ENCODE data around the gene PASK. TPM values are rescaled to one million over a fixed set of nuclear protein-coding genes. Genes with fewer than 3 reads are reported as not detected.

The PASK gene
- total and polyA plus RNA-seq, 7 experiments from 2014 or later, result 15.0 to 160 (median 78.3) TPM

DNA sequence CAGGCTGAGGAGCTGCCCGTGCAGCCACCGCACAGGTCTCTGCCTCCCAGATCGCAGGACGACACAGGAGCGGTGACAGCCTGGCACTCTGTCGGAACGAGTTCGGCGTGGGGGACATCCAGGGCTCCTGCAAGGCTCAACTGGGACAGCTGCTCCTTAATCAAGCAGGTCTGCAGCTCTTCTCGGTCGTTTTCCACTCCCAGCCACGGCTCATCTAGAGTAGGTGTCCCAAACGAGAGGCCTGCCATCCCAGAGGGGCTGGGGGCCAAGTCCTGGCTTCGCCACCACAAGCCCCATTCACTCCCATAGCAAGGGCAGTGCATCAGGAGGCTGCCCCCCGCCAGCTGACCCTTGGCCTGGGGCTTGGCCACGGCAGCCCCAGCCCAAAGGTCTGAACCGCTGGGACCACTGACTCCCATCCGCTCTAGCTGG lies 22.5 kb downstream of the PASK start:
- Mint-ChIP-seq H3K4me3 (no peak overlapping the region), H3K36me3 (peaks cover 0 to 28% (median 8%) of the 10 kb centered on the region in 5 donors), H3K27me3 (no peaks in the 10 kb centered on the region), H3K4me1 (peaks cover 0 to 37% (median 11%) of the 10 kb centered on the region in 7 donors), H3K9me3 (no peaks in the 10 kb centered on the region), H3K27ac (peak overlapping the region in 1 of 9 donors; percentile 96)
- CTCF ChIA-PET, result no interaction called here
- no peak overlapping the region for H3K27ac ChIP-seq (ENCODE audit: low read depth, low read length)
- H3K4me1 ChIP-seq (ENCODE audit: control insufficient read depth in 2 of 2, insufficient read depth in 2 of 2, low read length in 2 of 2), result peaks cover 0 to 11% of the 10 kb centered on the region in 2 donors
- no peaks in the 10 kb centered on the region for H3K9me3 ChIP-seq (ENCODE audit: control insufficient read depth in 2 of 3, low read length in 3 of 3)
- ATAC-seq (no peak), DNase-seq (no peak)
- H3K36me3 ChIP-seq (ENCODE audit: control insufficient read depth in 2 of 3, insufficient read depth in 3 of 3, low read length in 3 of 3), result peaks cover 0 to 36% (median 0%) of the 10 kb centered on the region in 3 experiments
- no peak overlapping the region for H3K4me3 ChIP-seq (ENCODE audit: low read length)
- intact Hi-C loops (cut with micrococcal nuclease), result no loop called here
- POLR2A ChIA-PET, result no interaction called here
- H3K27me3 ChIP-seq (ENCODE audit: control insufficient read depth in 2 of 2, insufficient read depth in 2 of 2, low read length in 2 of 2), result no peaks in the 10 kb centered on the region

DNA sequence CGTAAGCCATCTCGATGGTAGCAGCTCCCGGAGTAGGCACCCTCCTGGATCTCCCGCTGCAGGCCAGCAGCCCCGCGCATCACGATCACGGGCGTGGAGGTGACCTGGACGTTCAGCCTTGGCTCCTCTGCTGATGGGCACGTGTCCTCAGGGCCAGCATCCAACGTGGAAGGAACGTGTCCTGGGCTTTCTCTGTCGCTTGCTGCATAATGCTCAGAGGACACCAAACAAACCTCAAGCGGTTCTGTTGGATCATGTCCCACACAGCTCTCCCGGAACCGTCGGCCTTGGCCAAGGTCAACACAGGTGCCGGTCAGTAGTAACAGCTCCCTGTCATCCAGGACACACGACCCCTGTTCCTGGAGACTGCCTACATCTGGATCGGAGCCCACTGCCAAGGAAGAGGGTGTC lies 23.1 kb downstream of the PASK start:
- no peaks in the 10 kb centered on the region for H3K27me3 ChIP-seq (ENCODE audit: control insufficient read depth in 2 of 2, insufficient read depth in 2 of 2, low read length in 2 of 2)
- no peak overlapping the region for H3K4me3 Mint-ChIP-seq
- H3K36me3 ChIP-seq (ENCODE audit: control insufficient read depth in 2 of 3, insufficient read depth in 3 of 3, low read length in 3 of 3), result peaks cover 0 to 36% (median 0%) of the 10 kb centered on the region in 3 experiments
- no peak for DNase-seq
- H3K4me1 Mint-ChIP-seq, result peaks cover 0 to 37% (median 11%) of the 10 kb centered on the region in 7 donors
- peaks cover 0 to 34% (median 14%) of the 10 kb centered on the region in 5 donors for H3K36me3 Mint-ChIP-seq
- intact Hi-C loops (cut with micrococcal nuclease), result no loop called here
- no peak overlapping the region for H3K4me3 ChIP-seq (ENCODE audit: low read length)
- POLR2A ChIA-PET, result no interaction called here
- H3K27ac ChIP-seq (ENCODE audit: low read depth, low read length), result no peak overlapping the region
- peaks cover 0 to 11% of the 10 kb centered on the region in 2 donors for H3K4me1 ChIP-seq (ENCODE audit: control insufficient read depth in 2 of 2, insufficient read depth in 2 of 2, low read length in 2 of 2)
- H3K27me3 Mint-ChIP-seq, result no peaks in the 10 kb centered on the region
- H3K27ac Mint-ChIP-seq, result peak overlapping the region in 1 of 9 donors; percentile 39
- H3K9me3 Mint-ChIP-seq, result no peaks in the 10 kb centered on the region
- no peak for ATAC-seq
- H3K9me3 ChIP-seq (ENCODE audit: control insufficient read depth in 2 of 3, low read length in 3 of 3), result no peaks in the 10 kb centered on the region
- CTCF ChIA-PET, result no interaction called here

DNA sequence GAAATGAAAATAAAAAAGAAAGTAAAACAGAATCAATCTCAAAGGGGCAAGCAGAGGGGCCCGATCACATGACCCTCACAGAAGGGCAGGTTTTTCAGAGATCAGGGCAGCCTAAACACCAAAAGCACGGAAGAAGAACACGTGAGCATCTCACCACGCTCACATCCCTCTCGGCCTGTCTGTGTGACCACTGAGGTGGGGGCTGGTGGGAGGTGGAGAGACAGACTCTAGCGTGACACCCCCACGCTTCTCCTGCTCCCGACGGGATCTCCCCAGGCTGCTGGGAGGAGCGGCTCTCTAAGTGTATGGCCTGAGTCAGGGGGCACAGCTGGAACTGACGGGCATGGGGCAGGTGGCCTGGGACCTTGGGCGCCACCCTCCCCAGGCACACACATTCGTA lies 23.6 kb downstream of the PASK start:
- Mint-ChIP-seq H3K27ac (no peak overlapping the region), H3K27me3 (no peaks in the 10 kb centered on the region), H3K36me3 (peaks cover 0 to 37% (median 17%) of the 10 kb centered on the region in 5 donors), H3K9me3 (no peaks in the 10 kb centered on the region), H3K4me3 (no peak overlapping the region), H3K4me1 (peaks cover 0 to 37% (median 11%) of the 10 kb centered on the region in 7 donors)
- H3K27ac ChIP-seq (ENCODE audit: low read depth, low read length), result no peak overlapping the region
- H3K4me1 ChIP-seq (ENCODE audit: control insufficient read depth in 2 of 2, insufficient read depth in 2 of 2, low read length in 2 of 2), result peaks cover 0 to 11% of the 10 kb centered on the region in 2 donors
- DNase-seq (no peak), ATAC-seq (no peak)
- no peak overlapping the region for H3K4me3 ChIP-seq (ENCODE audit: low read length)
- no peaks in the 10 kb centered on the region for H3K9me3 ChIP-seq (ENCODE audit: control insufficient read depth in 2 of 3, low read length in 3 of 3)
- POLR2A ChIA-PET, result interaction anchor here (0.7 kb wide), 1 partner anchor 15 kb away, joined by 3 read pairs; no protein-coding TSS in a partner anchor
- H3K27me3 ChIP-seq (ENCODE audit: control insufficient read depth in 2 of 2, insufficient read depth in 2 of 2, low read length in 2 of 2), result no peaks in the 10 kb centered on the region
- CTCF ChIA-PET, result no interaction called here
- peaks cover 0 to 39% (median 0%) of the 10 kb centered on the region in 3 experiments for H3K36me3 ChIP-seq (ENCODE audit: control insufficient read depth in 2 of 3, insufficient read depth in 3 of 3, low read length in 3 of 3)
- intact Hi-C loops (cut with micrococcal nuclease), result no loop called here

DNA sequence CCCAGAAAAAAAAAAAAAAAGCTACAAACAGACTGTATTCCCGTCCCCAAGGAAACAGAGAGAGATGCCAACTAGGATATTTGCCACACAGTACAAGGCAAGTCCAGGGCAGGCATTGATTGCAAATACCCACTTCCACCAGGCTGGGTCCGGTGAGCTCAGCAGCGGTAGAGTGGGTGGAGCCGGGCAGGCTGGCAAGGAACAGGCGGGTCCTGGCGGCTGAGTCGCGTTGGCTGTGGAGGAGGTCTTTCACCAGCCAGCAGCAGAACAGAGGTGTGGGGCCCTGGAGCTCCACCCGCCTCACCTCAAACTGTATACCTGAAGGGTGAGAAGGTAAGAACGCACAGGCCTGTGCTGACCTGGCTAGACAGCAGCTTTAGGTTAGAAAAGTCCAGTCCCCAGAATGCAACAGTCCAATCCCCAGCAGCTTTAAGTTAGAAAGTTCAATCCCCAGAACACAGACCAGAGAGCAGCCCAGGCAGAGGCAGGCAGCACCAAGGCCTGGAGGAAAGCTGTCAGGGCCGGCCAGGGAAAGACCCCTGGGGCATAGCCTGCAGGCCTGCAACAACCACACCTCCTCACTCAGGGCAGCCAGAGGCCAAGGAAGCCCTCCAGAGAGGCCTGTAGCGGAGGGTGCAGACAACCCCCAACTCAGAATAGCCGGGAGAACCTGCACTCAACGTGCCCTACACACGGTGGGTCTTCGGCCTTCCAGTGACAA lies 25.3 kb downstream of the PASK start:
- Mint-ChIP-seq H3K36me3 (peaks cover 4 to 32% (median 19%) of the 10 kb centered on the region in 5 donors), H3K27me3 (no peaks in the 10 kb centered on the region), H3K27ac (peak overlapping the region in 3 of 9 donors; percentile 17 to 42 (median 20)), H3K9me3 (no peaks in the 10 kb centered on the region), H3K4me3 (peak overlapping the region in 1 of 10 donors; percentile 25), H3K4me1 (peaks cover 0 to 34% (median 11%) of the 10 kb centered on the region in 7 donors)
- no peak overlapping the region for H3K27ac ChIP-seq (ENCODE audit: low read depth, low read length)
- no peaks in the 10 kb centered on the region for H3K27me3 ChIP-seq (ENCODE audit: control insufficient read depth in 2 of 2, insufficient read depth in 2 of 2, low read length in 2 of 2)
- ATAC-seq (peak; percentile 65), DNase-seq (no peak)
- peaks cover 0 to 11% of the 10 kb centered on the region in 2 donors for H3K4me1 ChIP-seq (ENCODE audit: control insufficient read depth in 2 of 2, insufficient read depth in 2 of 2, low read length in 2 of 2)
- H3K4me3 ChIP-seq (ENCODE audit: low read length), result no peak overlapping the region
- CTCF ChIA-PET, result interaction anchor here (0.6 to 0.9 kb wide), 2 partner anchors 22 to 349 kb away, joined by 3 to 5 read pairs; partner anchors contain the start of gene MTERF4
- intact Hi-C loops (cut with micrococcal nuclease), result no loop called here
- peaks cover 0 to 29% (median 0%) of the 10 kb centered on the region in 3 experiments for H3K36me3 ChIP-seq (ENCODE audit: control insufficient read depth in 2 of 3, insufficient read depth in 3 of 3, low read length in 3 of 3)
- no peaks in the 10 kb centered on the region for H3K9me3 ChIP-seq (ENCODE audit: control insufficient read depth in 2 of 3, low read length in 3 of 3)
- POLR2A ChIA-PET, result interaction anchor here (0.8 to 1.4 kb wide), 3 partner anchors 14 to 127 kb away, joined by 3 to 4 read pairs (median 4); no protein-coding TSS in a partner anchor

DNA sequence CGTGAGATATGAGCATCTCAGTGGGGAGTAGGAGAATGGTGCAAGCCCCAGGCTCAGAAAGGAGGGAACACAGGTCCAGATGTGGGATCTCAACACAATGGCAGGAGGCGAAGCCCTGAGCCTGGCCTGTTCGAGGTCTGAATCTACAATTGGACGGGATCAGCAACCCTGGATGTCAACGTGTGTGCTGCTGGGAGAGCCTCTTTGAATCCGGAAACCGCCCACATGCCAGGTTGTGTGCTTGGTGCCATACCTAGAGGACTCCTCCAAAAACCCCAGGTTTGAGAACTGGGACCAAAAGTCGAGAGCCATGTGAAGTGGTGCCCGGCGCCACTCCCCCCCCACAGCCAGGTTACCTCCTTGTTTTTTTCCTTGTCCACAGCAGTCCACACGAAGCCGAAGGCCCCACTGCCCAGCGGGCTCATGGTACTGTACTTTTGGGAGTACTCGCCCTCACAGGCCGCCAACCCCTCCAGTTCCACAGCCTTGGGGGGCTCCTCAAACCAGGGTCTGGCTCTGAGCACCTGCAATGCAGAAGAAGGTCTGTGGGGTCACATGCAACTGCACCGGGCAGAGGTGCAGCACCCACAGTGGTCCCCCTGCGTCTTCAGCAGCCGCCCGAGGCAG lies 26.8 kb downstream of the PASK start:
- H3K9me3 Mint-ChIP-seq, result no peaks in the 10 kb centered on the region

DNA sequence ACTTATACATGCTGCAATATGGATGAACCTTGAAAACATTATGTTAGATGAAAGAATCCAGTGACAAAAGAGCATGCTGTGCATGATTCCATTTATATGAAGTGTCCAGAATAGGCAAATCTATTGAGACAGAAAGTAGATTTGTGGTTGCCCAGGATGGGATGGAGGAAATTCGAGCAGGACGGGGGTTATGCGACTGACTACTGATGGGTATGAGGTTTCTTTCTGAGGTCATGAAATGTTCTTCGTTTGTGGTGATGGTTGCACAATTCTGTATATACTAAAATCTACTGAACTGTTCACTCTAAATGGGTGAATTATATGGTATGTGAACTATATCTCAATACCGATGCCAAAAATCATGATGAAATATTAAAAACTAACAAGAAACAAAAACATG lies 28.3 kb downstream of the PASK start:
- Histone ChIP-seq H3K9me3 (ENCODE audit: control insufficient read depth in 2 of 3, low read length in 3 of 3) (no peaks in the 10 kb centered on the region), H3K27ac (ENCODE audit: low read depth, low read length) (no peak overlapping the region), H3K36me3 (ENCODE audit: control insufficient read depth in 2 of 3, insufficient read depth in 3 of 3, low read length in 3 of 3) (peaks cover 0 to 18% (median 0%) of the 10 kb centered on the region in 3 experiments), H3K27me3 (ENCODE audit: control insufficient read depth in 2 of 2, insufficient read depth in 2 of 2, low read length in 2 of 2) (no peaks in the 10 kb centered on the region), H3K4me3 (ENCODE audit: low read length) (no peak overlapping the region), H3K4me1 (ENCODE audit: control insufficient read depth in 2 of 2, insufficient read depth in 2 of 2, low read length in 2 of 2) (no peaks in the 10 kb centered on the region)
- DNase-seq (no peak), ATAC-seq (no peak)
- no peaks in the 10 kb centered on the region for H3K27me3 Mint-ChIP-seq
- peaks cover 3 to 11% (median 4%) of the 10 kb centered on the region in 7 donors for H3K4me1 Mint-ChIP-seq
- H3K36me3 Mint-ChIP-seq, result peaks cover 9 to 50% (median 39%) of the 10 kb centered on the region in 5 donors
- intact Hi-C loops (cut with micrococcal nuclease), result no loop called here
- ChIA-PET POLR2A (interaction anchor here (0.6 to 1.4 kb wide), 3 partner anchors 11 to 65 kb away, joined by 3 to 6 read pairs (median 4); partner anchors contain the start of gene MTERF4), CTCF (no interaction called here)
- H3K27ac Mint-ChIP-seq, result peak overlapping the region in 4 of 9 donors; percentile 22 to 56 (median 36)
- no peaks in the 10 kb centered on the region for H3K9me3 Mint-ChIP-seq
- no peak overlapping the region for H3K4me3 Mint-ChIP-seq

More for the DNA sequence above, 26.8 kb downstream of the PASK start:
- Mint-ChIP-seq H3K27ac (peak overlapping the region in 3 of 9 donors; percentile 21 to 32 (median 22)), H3K36me3 (peaks cover 9 to 42% (median 27%) of the 10 kb centered on the region in 5 donors), H3K4me3 (no peak overlapping the region), H3K27me3 (no peaks in the 10 kb centered on the region), H3K4me1 (peaks cover 0 to 20% (median 7%) of the 10 kb centered on the region in 7 donors)
- peaks cover 0 to 29% (median 0%) of the 10 kb centered on the region in 3 experiments for H3K36me3 ChIP-seq (ENCODE audit: control insufficient read depth in 2 of 3, insufficient read depth in 3 of 3, low read length in 3 of 3)
- ATAC-seq, result no peak
- H3K4me1 ChIP-seq (ENCODE audit: control insufficient read depth in 2 of 2, insufficient read depth in 2 of 2, low read length in 2 of 2), result peaks cover 0 to 3% of the 10 kb centered on the region in 2 donors
- intact Hi-C loops (cut with micrococcal nuclease), result no loop called here
- ChIA-PET CTCF (no interaction called here), POLR2A (interaction anchor here (1.1 kb wide), 1 partner anchor 10 kb away, joined by 3 read pairs; no protein-coding TSS in a partner anchor)
- no peak overlapping the region for H3K27ac ChIP-seq (ENCODE audit: low read depth, low read length)
- H3K27me3 ChIP-seq (ENCODE audit: control insufficient read depth in 2 of 2, insufficient read depth in 2 of 2, low read length in 2 of 2), result no peaks in the 10 kb centered on the region
- H3K9me3 ChIP-seq (ENCODE audit: control insufficient read depth in 2 of 3, low read length in 3 of 3), result no peaks in the 10 kb centered on the region
- DNase-seq, result no peak
- H3K4me3 ChIP-seq (ENCODE audit: low read length), result no peak overlapping the region
